ENCODE measurements around the gene TMEM243.

Gene TMEM243

DNA sequence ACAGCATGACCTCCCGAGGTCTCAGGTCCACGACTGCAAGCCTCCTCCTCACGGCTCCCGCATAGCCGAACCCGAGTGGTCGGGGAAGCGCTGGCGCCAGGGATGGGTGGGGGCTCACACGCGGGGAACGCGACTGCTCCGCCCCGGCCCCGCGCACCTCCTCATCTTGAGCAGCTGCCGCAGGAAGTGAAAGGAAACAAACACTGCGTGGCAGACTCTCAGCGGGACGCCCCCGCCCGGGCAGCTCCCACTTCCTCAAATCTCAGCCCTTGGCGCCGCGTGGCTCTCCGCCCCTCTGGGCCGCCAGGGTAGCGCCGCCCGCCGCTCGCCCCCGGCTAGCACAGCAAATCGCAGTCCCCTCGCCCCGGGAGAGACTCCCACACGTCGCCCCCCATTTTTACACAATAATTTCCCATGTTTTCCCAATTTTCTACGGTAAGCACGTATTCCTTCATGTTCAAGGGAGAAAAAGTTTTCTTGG, at the start of gene TMEM243:
Gene TMEM243 (minus strand): TSS at position 188 of the 481 bp plus-strand sequence. CDS start 229 bp downstream, outside the sequence.
- ATAC-seq: peak; percentile 81
- TF ChIP-seq ZC3H10 (CRISPR knock-in tag; IDR thresholded peaks at IDR 0.05) (no peak), OSR1 (CRISPR knock-in tag; IDR thresholded peaks at IDR 0.05) (no peak)
- TF ChIP-seq, protein P1, sequence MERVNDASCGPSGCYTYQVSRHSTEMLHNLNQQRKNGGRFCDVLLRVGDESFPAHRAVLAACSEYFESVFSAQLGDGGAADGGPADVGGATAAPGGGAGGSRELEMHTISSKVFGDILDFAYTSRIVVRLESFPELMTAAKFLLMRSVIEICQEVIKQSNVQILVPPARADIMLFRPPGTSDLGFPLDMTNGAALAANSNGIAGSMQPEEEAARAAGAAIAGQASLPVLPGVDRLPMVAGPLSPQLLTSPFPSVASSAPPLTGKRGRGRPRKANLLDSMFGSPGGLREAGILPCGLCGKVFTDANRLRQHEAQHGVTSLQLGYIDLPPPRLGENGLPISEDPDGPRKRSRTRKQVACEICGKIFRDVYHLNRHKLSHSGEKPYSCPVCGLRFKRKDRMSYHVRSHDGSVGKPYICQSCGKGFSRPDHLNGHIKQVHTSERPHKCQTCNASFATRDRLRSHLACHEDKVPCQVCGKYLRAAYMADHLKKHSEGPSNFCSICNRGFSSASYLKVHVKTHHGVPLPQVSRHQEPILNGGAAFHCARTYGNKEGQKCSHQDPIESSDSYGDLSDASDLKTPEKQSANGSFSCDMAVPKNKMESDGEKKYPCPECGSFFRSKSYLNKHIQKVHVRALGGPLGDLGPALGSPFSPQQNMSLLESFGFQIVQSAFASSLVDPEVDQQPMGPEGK (CRISPR knock-in tag; IDR thresholded peaks at IDR 0.05; ENCODE audit: borderline replicate concordance): peak; percentile 26; the same call in 1 of the 2 replicates

DNA sequence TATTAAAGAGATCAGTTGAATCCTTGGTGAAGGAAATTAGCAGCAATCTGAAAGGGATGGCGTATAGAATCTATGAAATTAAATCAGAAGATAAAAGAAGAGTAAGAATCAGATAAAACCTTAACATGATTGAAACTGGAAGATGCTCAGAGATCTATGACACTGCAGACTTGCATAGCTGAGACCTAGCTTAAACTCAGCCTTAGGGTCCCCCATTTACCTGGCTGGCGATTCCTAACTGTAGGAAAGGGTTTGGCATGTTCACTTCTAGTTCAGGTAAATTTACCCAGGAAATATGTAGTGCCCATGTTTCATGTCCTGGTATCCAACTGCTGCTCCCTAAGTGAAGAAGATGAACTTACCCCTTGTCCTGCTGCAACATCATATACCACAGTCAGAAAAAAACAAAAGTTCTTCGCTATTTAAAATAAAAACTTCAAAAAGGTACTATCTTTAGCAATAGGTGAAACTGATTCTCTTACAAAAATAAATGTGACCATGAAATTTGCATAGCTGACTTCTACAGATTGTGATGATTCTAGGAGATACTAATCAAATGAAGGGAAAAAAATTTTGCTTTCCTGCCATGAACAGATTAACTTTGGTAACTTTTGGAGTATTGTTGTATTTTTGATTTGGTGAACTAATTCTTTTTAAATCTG, 47.8 kb upstream of the TMEM243 start:
- ATAC-seq: no peak
- TF ChIP-seq ARNTL (CRISPR knock-in tag; IDR thresholded peaks at IDR 0.05; ENCODE audit: borderline replicate concordance, low read depth) (no peak), BACH2 (CRISPR knock-in tag; IDR thresholded peaks at IDR 0.05; ENCODE audit: borderline replicate concordance) (no peak), RARB (CRISPR knock-in tag; IDR thresholded peaks at IDR 0.05) (no peak), ZNF565 (CRISPR knock-in tag; conservative IDR thresholded peaks at IDR 0.05; ENCODE audit: low read depth) (no peak), TCF4 (CRISPR knock-in tag; IDR thresholded peaks at IDR 0.05; ENCODE audit: borderline replicate concordance) (no peak), CSRNP3 (CRISPR knock-in tag; IDR thresholded peaks at IDR 0.05) (no peak), ZNF8 (CRISPR knock-in tag; IDR thresholded peaks at IDR 0.05) (no peak), ZFP30 (CRISPR knock-in tag; IDR thresholded peaks at IDR 0.05) (no peak), OSR1 (CRISPR knock-in tag; IDR thresholded peaks at IDR 0.05) (no peak)
- TF ChIP-seq, protein P2, sequence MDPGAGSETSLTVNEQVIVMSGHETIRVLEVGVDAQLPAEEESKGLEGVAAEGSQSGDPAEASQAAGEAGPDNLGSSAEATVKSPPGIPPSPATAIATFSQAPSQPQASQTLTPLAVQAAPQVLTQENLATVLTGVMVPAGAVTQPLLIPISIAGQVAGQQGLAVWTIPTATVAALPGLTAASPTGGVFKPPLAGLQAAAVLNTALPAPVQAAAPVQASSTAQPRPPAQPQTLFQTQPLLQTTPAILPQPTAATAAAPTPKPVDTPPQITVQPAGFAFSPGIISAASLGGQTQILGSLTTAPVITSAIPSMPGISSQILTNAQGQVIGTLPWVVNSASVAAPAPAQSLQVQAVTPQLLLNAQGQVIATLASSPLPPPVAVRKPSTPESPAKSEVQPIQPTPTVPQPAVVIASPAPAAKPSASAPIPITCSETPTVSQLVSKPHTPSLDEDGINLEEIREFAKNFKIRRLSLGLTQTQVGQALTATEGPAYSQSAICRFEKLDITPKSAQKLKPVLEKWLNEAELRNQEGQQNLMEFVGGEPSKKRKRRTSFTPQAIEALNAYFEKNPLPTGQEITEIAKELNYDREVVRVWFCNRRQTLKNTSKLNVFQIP (CRISPR knock-in tag; IDR thresholded peaks at IDR 0.05; ENCODE audit: borderline replicate concordance, low read depth): no peak

GRCh38 chr7:87263537-87263936, 44.0 kb upstream of the TMEM243 start:
- TF ChIP-seq RARB (CRISPR knock-in tag; IDR thresholded peaks at IDR 0.05) (no peak), ZFP3 (CRISPR knock-in tag; IDR thresholded peaks at IDR 0.05) (no peak), TOX (CRISPR knock-in tag; IDR thresholded peaks at IDR 0.05; ENCODE audit: borderline replicate concordance) (no peak), ZNF8 (CRISPR knock-in tag; IDR thresholded peaks at IDR 0.05) (no peak), SNAI2 (CRISPR knock-in tag; IDR thresholded peaks at IDR 0.05) (no peak), GLIS3 (CRISPR knock-in tag; IDR thresholded peaks at IDR 0.05) (no peak), ZNF565 (CRISPR knock-in tag; conservative IDR thresholded peaks at IDR 0.05; ENCODE audit: low read depth) (no peak), CSRNP3 (CRISPR knock-in tag; IDR thresholded peaks at IDR 0.05) (no peak), OSR1 (CRISPR knock-in tag; IDR thresholded peaks at IDR 0.05) (no peak), ISL1 (CRISPR knock-in tag; IDR thresholded peaks at IDR 0.05) (no peak), TSHZ2 (CRISPR knock-in tag; IDR thresholded peaks at IDR 0.05) (no peak)
- TF ChIP-seq, protein P2 (CRISPR knock-in tag; IDR thresholded peaks at IDR 0.05; ENCODE audit: borderline replicate concordance, low read depth): no peak
- no peak for ATAC-seq

Data from SK-N-SH treated with all-trans-retinoic acid at 6 μM for 48 hours (cell line).